CD4-positive, alpha-beta T cell treated with Interleukin-4 for 4 hours (primary cell): ENCODE measurements around the gene LANCL3.

Experiments
- DNase-seq: peaks from one replicate; pipeline ENCODE4 v3.0.0-alpha.2; 2020

LANCL3 gene

GRCh38 chrX:37685381-37686359, 114.2 kb downstream of the LANCL3 start, which contains the start of gene XK:
Gene XK (plus strand): TSS chrX:37685791. CDS start chrX:37685962, 171 bp downstream.
- peak; percentile 2 for DNase-seq

- no peak for DNase-seq
Measured at GRCh38 chrX:37686369-37686995, 115.0 kb downstream of the LANCL3 start.

- no peak for DNase-seq
Measured at GRCh38 chrX:37686996-37687395, 115.5 kb downstream of the LANCL3 start.

GRCh38 chrX:37690119-37690518, 118.7 kb downstream of the LANCL3 start:
- no peak for DNase-seq

- DNase-seq: no peak
Measured at GRCh38 chrX:37692918-37693317, 121.5 kb downstream of the LANCL3 start.

GRCh38 chrX:37697169-37697760, 125.8 kb downstream of the LANCL3 start:
- DNase-seq: no peak

GRCh38 chrX:37701588-37701987, 130.1 kb downstream of the LANCL3 start:
- no peak for DNase-seq

- no peak for DNase-seq
Measured at GRCh38 chrX:37711991-37712390, 140.5 kb downstream of the LANCL3 start.

- no peak for DNase-seq
Measured at GRCh38 chrX:37712458-37712857, 141.0 kb downstream of the LANCL3 start.

- DNase-seq: no peak
Measured at GRCh38 chrX:37714479-37714878, 143.0 kb downstream of the LANCL3 start.

- DNase-seq: no peak
Measured at GRCh38 chrX:37716602-37717001, 145.1 kb downstream of the LANCL3 start.

GRCh38 chrX:37717708-37718107, 146.2 kb downstream of the LANCL3 start:
- no peak for DNase-seq

GRCh38 chrX:37722595-37722994, 151.1 kb downstream of the LANCL3 start:
- no peak for DNase-seq

GRCh38 chrX:37726346-37726745, 154.9 kb downstream of the LANCL3 start:
- DNase-seq: no peak
